H9 (cell line): ENCODE results near the gene OR13J1. TPM values are rescaled to one million over a fixed set of nuclear protein-coding genes. Genes with fewer than 3 reads are reported as not detected.
A peak's percentile ranks its signal among the peaks of the same experiment; 100 is the strongest.

ENCODE experiments used
- DNase-seq: peaks from one replicate; pipeline ENCODE4 v3.0.0-alpha.2; 2017
- H2AFZ ChIP-seq: one replicate; pipeline ENCODE4 v1.6.1; 2013; ENCODE audit warnings: mild to moderate bottlenecking, low read length, control low read depth, moderate library complexity
- H2AK5ac ChIP-seq: 2 replicates; pipeline ENCODE4 v1.6.1; 2013; ENCODE audit warnings: low read length, control low read depth, mixed read lengths; ENCODE audit not compliant: insufficient read length
- H2BK120ac ChIP-seq: one replicate; pipeline ENCODE4 v1.6.1; 2013; ENCODE audit warnings: low read depth, mild to moderate bottlenecking, low read length, control low read depth, inconsistent platforms; ENCODE audit not compliant: poor library complexity, severe bottlenecking
- H2BK12ac ChIP-seq: 2 replicates; pipeline ENCODE4 v1.6.1; 2013; ENCODE audit warnings: low read length, control low read depth, mixed read lengths, low read depth; ENCODE audit not compliant: insufficient read length
- H2BK15ac ChIP-seq: 2 replicates; pipeline ENCODE4 v1.6.1; 2013; ENCODE audit warnings: low read depth, low read length, control low read depth
- H2BK20ac ChIP-seq: one replicate; pipeline ENCODE4 v1.6.1; 2013; ENCODE audit warnings: low read depth, mild to moderate bottlenecking, low read length, control low read depth, inconsistent platforms; ENCODE audit not compliant: poor library complexity, severe bottlenecking
- H2BK5ac ChIP-seq: 2 replicates; pipeline ENCODE4 v1.6.1; 2013; ENCODE audit warnings: low read length, control low read depth, mixed read lengths; ENCODE audit not compliant: insufficient read length
- H3K14ac ChIP-seq: 2 replicates; pipeline ENCODE4 v1.6.1; 2013; ENCODE audit warnings: low read length, control low read depth; ENCODE audit not compliant: insufficient read depth
- H3K18ac ChIP-seq: 2 replicates; pipeline ENCODE4 v1.6.1; 2013; ENCODE audit warnings: low read depth, mild to moderate bottlenecking, mixed read lengths, low read length, control low read depth; ENCODE audit not compliant: insufficient read length
- H3K23ac ChIP-seq: 2 replicates; pipeline ENCODE4 v1.6.1; 2013; ENCODE audit warnings: low read length, control low read depth, mixed read lengths, low read depth; ENCODE audit not compliant: insufficient read length
- H3K23me2 ChIP-seq: 2 replicates; pipeline ENCODE4 v1.6.1; 2013; ENCODE audit warnings: low read depth, mild to moderate bottlenecking, mixed read lengths, low read length, control low read depth; ENCODE audit not compliant: insufficient read length, poor library complexity, severe bottlenecking
- H3K27ac ChIP-seq: 2 replicates; pipeline ENCODE4 v1.5.1; 2013; ENCODE audit warnings: low read length, control low read depth, mixed read lengths, low read depth; ENCODE audit not compliant: insufficient read length
- H3K27me3 ChIP-seq: 2 replicates; pipeline ENCODE4 v1.6.1; 2013; ENCODE audit warnings: low read length, control low read depth, inconsistent platforms; ENCODE audit not compliant: insufficient read depth
- H3K4ac ChIP-seq: 2 replicates; pipeline ENCODE4 v1.6.1; 2013; ENCODE audit warnings: low read depth, mild to moderate bottlenecking, control low read depth, inconsistent platforms, low read length, moderate library complexity
- H3K4me1 ChIP-seq: 2 replicates; pipeline ENCODE4 v1.6.1; 2013; ENCODE audit warnings: low read length, control low read depth, inconsistent platforms; ENCODE audit not compliant: insufficient read depth
- H3K4me2 ChIP-seq: 2 replicates; pipeline ENCODE4 v1.6.1; 2013; ENCODE audit warnings: low read length, control low read depth, mixed read lengths; ENCODE audit not compliant: insufficient read length, insufficient read depth
- H3K56ac ChIP-seq: 2 replicates; pipeline ENCODE4 v1.6.1; 2013; ENCODE audit warnings: low read depth, mild to moderate bottlenecking, mixed read lengths, low read length, control low read depth; ENCODE audit not compliant: insufficient read length
- H3K79me1 ChIP-seq: 2 replicates; pipeline ENCODE4 v1.6.1; 2013; ENCODE audit warnings: low read depth, mild to moderate bottlenecking, moderate library complexity, low read length, control low read depth, inconsistent platforms; ENCODE audit not compliant: insufficient read depth, poor library complexity, severe bottlenecking
- H3K79me2 ChIP-seq: 2 replicates; pipeline ENCODE4 v1.6.1; 2013; ENCODE audit warnings: low read length, control low read depth, inconsistent platforms; ENCODE audit not compliant: insufficient read depth
- H3K9ac ChIP-seq: 2 replicates; pipeline ENCODE4 v1.6.1; 2013; ENCODE audit warnings: low read length, control low read depth, mixed read lengths; ENCODE audit not compliant: insufficient read length; ENCODE audit errors: extremely low read depth
- H3K9me3 ChIP-seq: one replicate; pipeline ENCODE4 v1.6.1; 2013; ENCODE audit warnings: low read depth, low read length, inconsistent platforms; ENCODE audit not compliant: control insufficient read depth
- H3T11ph ChIP-seq: one replicate; pipeline ENCODE4 v1.6.1; 2013; ENCODE audit warnings: mild to moderate bottlenecking, low read length, control low read depth, inconsistent platforms
- H4K20me1 ChIP-seq: one replicate; pipeline ENCODE4 v1.6.1; 2013; ENCODE audit not compliant: control insufficient read depth, insufficient read length, insufficient read depth
- H4K5ac ChIP-seq: 2 replicates; pipeline ENCODE4 v1.6.1; 2013; ENCODE audit warnings: low read depth, mild to moderate bottlenecking, mixed read lengths, low read length, control low read depth; ENCODE audit not compliant: insufficient read length
- H4K8ac ChIP-seq: replicated peaks from 2 replicates; pipeline ENCODE4 v1.6.1; 2013; ENCODE audit warnings: low read length, control low read depth, mixed read lengths, low read depth; ENCODE audit not compliant: insufficient read length
- H4K91ac ChIP-seq: 2 replicates; pipeline ENCODE4 v1.6.1; 2013; ENCODE audit warnings: low read depth, mild to moderate bottlenecking, moderate library complexity, mixed read lengths, low read length, control low read depth; ENCODE audit not compliant: insufficient read length
- H3K27ac Mint-ChIP-seq, 3 experiments: 2 replicates in 2 of 3; 3 replicates in 1 of 3; pipeline ENCODE4 v1.8.0; 2020 to 2021; ENCODE audit warnings: mixed read lengths in 3 of 3, mild to moderate bottlenecking in 1 of 3, moderate library complexity in 1 of 3
- H3K27me3 Mint-ChIP-seq: 2 replicates; pipeline ENCODE4 v1.8.0; 2021; ENCODE audit warnings: low read depth, mild to moderate bottlenecking, moderate library complexity, mixed read lengths
- H3K36me3 Mint-ChIP-seq, 3 experiments: 2 replicates in 2 of 3; 3 replicates in 1 of 3; pipeline ENCODE4 v1.8.0; 2020 to 2021; ENCODE audit warnings: low read depth in 3 of 3, mixed read lengths in 3 of 3; ENCODE audit not compliant: insufficient read depth in 1 of 3
- H3K4me1 Mint-ChIP-seq, 2 experiments: 2 replicates each; pipeline ENCODE4 v1.8.0; 2020; ENCODE audit warnings: mixed read lengths in 2 of 2
- H3K4me3 Mint-ChIP-seq, 2 experiments: 2 replicates in 1 of 2; 3 replicates in 1 of 2; pipeline ENCODE4 v1.8.0; 2020 to 2021; ENCODE audit warnings: mild to moderate bottlenecking in 2 of 2, mixed read lengths in 2 of 2, moderate library complexity in 1 of 2
- H3K9me3 Mint-ChIP-seq, 2 experiments: 2 replicates in 1 of 2; 3 replicates in 1 of 2; pipeline ENCODE4 v1.8.0; 2020; ENCODE audit warnings: mild to moderate bottlenecking in 2 of 2, mixed read lengths in 2 of 2, moderate library complexity in 1 of 2
- WGBS: extraction: QIAGEN DNeasy Blood & Tissue Kit; methylation state at CpG from one replicate; pipeline ENCODE4 v1.1.7; 2013; ENCODE audit warnings: missing lambda C conversion rate, low lambda C conversion rate, mixed read lengths; ENCODE audit not compliant: insufficient read length; ENCODE audit errors: extremely low coverage; 5-methylcytosine and 5-hydroxymethylcytosine counted together
- total RNA-seq: library from RNA; stranded (reverse); gene quantifications from 2 replicates; pipeline ENCODE4 v1.2.1, GENCODE V29; 2021
- TF ChIP-seq, protein P1 (sequence below): fragments of 200-600 bp; sonication (generic); conservative IDR thresholded peaks from 3 replicates; pipeline ENCODE4 v1.8.0; 2021; ENCODE audit warnings: antibody characterized with exemption, mild to moderate bottlenecking

OR13J1 gene
- total RNA-seq, 1 experiment from 2014 or later, result not detected

DNA sequence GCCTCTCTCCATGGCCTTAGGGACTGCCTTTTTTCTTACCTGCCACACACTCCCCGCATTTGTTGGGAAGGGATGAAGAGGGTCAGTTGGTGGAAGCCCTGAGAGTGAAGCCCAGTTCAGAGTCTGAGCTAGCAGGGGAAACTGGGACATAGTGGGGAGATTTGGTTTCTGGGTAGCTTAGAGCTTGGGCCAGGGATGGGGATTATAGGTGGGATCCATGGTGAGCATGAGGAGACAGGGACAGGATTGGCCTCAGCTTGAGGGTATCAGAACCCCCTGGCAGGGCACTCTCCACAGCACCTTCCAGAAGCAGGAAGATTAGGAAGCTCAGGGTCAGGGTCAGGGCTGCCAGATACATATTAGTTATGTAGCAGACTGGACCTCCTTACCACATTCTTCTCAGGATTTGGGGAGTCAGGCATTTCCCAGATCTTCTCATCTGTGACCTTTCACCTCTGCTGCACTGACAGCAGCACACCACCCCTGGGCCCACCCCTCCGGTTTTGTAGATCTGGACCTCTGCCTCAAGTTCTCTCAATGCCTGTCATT, 17.9 kb downstream of the OR13J1 start:
- Histone ChIP-seq H3K14ac (no peak overlapping the region), H3K27me3 (no peaks in the 10 kb centered on the region), H3K79me1 (no peaks in the 10 kb centered on the region), H2BK15ac (no peak overlapping the region), H3K27ac (no peak overlapping the region), H4K20me1 (no peaks in the 10 kb centered on the region), H2BK12ac (no peak overlapping the region), H4K91ac (no peak overlapping the region), H4K8ac (no peak overlapping the region), H2AK5ac (no peak overlapping the region), H3K4me2 (no peak overlapping the region), H3K18ac (no peak overlapping the region), H2AFZ (no peak overlapping the region), H2BK120ac (no peak overlapping the region), H3K79me2 (no peaks in the 10 kb centered on the region), H3K4me1 (no peaks in the 10 kb centered on the region), H3K4ac (no peak overlapping the region), H3K9me3 (no peaks in the 10 kb centered on the region), H3K56ac (no peak overlapping the region), H3T11ph (no peak overlapping the region), H2BK20ac (no peak overlapping the region), H4K5ac (no peak overlapping the region), H3K9ac (no peak overlapping the region), H3K23ac (no peak overlapping the region), H2BK5ac (no peak overlapping the region), H3K23me2 (no peaks in the 10 kb centered on the region)
- WGBS, result no CpG with 5 or more reads among the region's 2 CpGs
- H3K4me3 Mint-ChIP-seq, result no peak overlapping the region
- peaks cover under 1 to 10% (median 6%) of the 10 kb centered on the region in 3 experiments; a peak in 4 of 7 replicates for H3K36me3 Mint-ChIP-seq
- H3K27me3 Mint-ChIP-seq, result peaks cover 8% of the 10 kb centered on the region
- no peaks in the 10 kb centered on the region for H3K9me3 Mint-ChIP-seq
- no peak overlapping the region for H3K27ac Mint-ChIP-seq
- TF ChIP-seq, protein P1, sequence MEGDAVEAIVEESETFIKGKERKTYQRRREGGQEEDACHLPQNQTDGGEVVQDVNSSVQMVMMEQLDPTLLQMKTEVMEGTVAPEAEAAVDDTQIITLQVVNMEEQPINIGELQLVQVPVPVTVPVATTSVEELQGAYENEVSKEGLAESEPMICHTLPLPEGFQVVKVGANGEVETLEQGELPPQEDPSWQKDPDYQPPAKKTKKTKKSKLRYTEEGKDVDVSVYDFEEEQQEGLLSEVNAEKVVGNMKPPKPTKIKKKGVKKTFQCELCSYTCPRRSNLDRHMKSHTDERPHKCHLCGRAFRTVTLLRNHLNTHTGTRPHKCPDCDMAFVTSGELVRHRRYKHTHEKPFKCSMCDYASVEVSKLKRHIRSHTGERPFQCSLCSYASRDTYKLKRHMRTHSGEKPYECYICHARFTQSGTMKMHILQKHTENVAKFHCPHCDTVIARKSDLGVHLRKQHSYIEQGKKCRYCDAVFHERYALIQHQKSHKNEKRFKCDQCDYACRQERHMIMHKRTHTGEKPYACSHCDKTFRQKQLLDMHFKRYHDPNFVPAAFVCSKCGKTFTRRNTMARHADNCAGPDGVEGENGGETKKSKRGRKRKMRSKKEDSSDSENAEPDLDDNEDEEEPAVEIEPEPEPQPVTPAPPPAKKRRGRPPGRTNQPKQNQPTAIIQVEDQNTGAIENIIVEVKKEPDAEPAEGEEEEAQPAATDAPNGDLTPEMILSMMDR, result no peak
- DNase-seq, result peak; percentile 15
- H3K4me1 Mint-ChIP-seq, result no peaks in the 10 kb centered on the region
